Measurements from ENCODE around the gene NID1.
A peak's percentile ranks its signal among the peaks of the same experiment; 100 is the strongest.

The NID1 gene

DNA sequence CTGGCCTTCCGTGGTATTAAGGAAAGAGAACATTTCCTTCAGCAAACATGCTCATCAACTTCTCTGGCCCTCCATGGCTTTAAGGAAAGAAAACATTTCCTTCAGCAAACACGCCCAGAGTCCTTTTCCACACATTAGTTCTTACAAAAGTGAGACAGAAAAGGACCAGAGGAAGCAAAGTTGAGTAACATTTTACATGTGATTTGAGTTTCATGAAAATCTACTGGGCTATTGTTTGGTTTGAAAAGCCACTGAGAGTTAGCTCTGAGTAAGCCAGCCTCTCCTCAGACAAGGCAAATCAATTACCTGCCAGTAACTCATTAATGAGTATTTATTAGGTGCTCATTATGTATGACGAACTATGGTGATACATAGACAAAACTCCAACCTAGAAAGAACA, 78.0 kb downstream of the NID1 start:
- peak; percentile 18 for DNase-seq (ENCODE audit: low read depth)
- H3K4me3 ChIP-seq (ENCODE audit: low read depth, low read length) = no peak overlapping the region
- TF ChIP-seq, protein P1, sequence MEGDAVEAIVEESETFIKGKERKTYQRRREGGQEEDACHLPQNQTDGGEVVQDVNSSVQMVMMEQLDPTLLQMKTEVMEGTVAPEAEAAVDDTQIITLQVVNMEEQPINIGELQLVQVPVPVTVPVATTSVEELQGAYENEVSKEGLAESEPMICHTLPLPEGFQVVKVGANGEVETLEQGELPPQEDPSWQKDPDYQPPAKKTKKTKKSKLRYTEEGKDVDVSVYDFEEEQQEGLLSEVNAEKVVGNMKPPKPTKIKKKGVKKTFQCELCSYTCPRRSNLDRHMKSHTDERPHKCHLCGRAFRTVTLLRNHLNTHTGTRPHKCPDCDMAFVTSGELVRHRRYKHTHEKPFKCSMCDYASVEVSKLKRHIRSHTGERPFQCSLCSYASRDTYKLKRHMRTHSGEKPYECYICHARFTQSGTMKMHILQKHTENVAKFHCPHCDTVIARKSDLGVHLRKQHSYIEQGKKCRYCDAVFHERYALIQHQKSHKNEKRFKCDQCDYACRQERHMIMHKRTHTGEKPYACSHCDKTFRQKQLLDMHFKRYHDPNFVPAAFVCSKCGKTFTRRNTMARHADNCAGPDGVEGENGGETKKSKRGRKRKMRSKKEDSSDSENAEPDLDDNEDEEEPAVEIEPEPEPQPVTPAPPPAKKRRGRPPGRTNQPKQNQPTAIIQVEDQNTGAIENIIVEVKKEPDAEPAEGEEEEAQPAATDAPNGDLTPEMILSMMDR (IDR thresholded peaks at IDR 0.05; ENCODE audit: insufficient read depth, low read depth, low read length, missing control alignments) = no peak

DNA sequence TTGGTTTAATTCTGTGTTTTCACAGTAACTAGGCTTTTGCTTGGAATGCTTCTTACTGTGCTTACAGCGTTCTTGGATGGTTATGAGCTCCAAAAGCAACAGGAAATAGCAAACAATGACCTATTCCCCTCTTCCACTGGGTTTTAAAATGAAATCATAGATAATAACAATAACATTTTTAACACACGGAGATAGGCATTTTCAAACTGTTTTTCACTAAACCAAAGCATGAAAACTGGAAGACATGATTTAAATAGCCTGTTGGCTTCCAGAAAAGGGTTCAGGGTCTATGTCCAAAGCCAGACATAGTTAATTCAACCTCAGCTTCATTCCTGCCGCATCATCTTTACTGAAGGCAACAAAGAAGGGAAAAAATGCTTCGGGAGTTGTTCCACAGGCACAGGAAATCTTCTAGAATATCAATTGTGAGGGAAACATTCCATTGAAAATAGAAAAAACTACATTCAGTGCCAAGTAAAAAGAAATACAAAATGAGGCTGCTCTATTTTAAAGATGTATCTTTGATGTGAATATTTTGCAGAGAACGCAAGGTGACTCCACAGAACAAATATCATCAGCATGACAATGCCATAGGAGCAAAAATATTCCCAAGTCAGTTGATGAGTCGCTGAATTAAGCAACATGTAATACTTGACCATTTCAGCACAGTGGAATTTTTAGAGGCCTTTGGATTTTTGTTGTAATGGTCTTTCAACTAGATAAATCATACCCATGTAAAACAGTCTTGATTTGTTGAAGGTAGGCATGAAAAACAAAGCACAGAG, 80.7 kb downstream of the NID1 start:
- TF ChIP-seq, protein P1 (IDR thresholded peaks at IDR 0.05; ENCODE audit: insufficient read depth, low read depth, low read length, missing control alignments) = no peak
- H3K4me3 ChIP-seq (ENCODE audit: low read depth, low read length) = no peak overlapping the region
- no peak for DNase-seq (ENCODE audit: low read depth)

DNA sequence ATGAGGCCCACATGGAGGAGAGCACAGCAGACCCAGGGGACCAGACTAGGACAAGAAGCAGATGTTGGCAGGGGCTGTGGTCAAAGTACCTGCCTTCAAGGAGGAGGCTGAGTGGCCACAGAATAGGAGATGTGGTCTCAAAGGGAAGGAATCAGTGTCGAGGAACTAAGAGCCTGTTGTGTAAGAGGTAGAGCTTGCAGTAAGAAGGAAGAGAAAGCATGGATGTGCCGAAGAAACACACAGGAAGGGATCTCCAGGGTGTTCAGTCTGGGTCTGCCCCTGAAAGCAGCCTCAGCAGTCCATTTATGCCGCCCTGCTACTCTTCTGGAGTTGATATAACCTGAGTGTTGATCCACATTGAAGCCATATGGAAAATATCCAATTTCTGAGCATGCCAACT, 83.9 kb downstream of the NID1 start:
- TF ChIP-seq, protein P1 (IDR thresholded peaks at IDR 0.05; ENCODE audit: insufficient read depth, low read depth, low read length, missing control alignments) = no peak
- H3K4me3 ChIP-seq (ENCODE audit: low read depth, low read length) = no peak overlapping the region
- no peak for DNase-seq (ENCODE audit: low read depth)

DNA sequence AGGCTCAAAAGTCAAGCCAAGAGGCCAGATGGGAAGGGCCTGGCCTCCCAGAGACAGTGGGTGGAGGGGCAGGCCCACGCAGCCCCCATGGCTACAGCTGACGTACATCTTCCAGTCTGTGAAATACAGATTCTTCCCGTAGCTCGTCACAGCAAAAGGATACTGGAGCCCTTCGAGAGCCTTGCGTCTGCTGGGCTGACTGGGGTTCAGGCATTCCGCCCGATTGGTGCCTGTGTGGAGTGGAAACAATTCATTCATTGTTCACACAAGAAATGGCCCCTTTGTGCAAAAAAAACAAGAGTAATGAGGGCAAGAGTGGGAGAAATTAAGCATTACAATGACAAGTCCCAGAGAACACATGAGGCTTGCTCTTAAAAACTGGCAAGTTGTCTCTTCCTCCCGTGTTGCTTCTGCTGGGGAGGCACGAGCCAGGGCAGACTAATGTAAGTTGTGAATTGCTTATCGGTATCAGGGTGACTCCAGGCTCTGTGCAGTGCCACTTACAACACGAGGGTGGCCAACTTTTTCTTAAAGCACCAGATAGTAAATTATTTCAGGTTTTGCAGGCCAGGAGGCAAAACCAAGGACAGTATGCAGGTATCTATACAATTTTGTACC, 85.1 kb downstream of the NID1 start:
- no peak overlapping the region for H3K4me3 ChIP-seq (ENCODE audit: low read depth, low read length)
- no peak for DNase-seq (ENCODE audit: low read depth)
- TF ChIP-seq, protein P1 (IDR thresholded peaks at IDR 0.05; ENCODE audit: insufficient read depth, low read depth, low read length, missing control alignments) = no peak

DNA sequence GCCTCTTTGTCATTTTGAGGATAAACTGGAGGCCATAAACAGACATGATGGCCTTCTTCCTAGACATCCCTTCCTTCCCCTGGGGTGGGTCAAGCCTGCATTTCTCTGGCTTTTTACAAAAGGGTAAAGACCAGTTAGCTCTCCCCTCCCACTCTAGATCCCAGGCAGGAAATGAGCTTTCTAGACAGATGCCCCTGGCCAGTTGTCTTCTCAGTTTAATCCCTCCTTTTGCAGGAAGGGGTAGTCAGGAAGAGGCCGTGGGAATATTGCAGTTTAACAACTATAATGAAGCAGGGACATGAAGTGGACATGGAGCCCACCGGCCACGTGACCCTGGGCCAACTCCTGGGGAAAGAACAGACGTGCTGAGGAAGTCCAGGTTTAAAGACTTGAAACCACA, 85.7 kb downstream of the NID1 start:
- TF ChIP-seq, protein P1 (IDR thresholded peaks at IDR 0.05; ENCODE audit: insufficient read depth, low read depth, low read length, missing control alignments) = no peak
- no peak overlapping the region for H3K4me3 ChIP-seq (ENCODE audit: low read depth, low read length)
- no peak for DNase-seq (ENCODE audit: low read depth)

DNA sequence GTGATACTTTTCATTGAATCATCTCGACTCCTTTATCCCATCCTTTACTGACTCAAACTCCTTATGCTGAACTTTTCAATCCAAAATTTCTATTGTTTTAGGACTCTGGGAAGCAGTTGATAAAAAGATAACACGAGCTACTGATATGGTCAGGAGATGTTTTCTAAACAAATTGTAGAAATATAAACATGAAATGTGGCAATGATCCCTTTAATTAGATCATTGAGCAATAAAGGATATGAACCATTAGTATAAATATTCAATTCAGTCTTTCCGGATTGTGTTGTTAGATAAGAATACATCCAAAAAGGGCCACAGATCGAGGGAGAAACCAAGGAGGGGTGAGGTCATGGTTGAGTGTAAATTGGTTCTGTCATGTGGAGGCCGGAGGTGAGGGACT, 88.4 kb downstream of the NID1 start:
- TF ChIP-seq, protein P1 (IDR thresholded peaks at IDR 0.05; ENCODE audit: insufficient read depth, low read depth, low read length, missing control alignments) = no peak
- no peak for DNase-seq (ENCODE audit: low read depth)
- H3K4me3 ChIP-seq (ENCODE audit: low read depth, low read length) = no peak overlapping the region

All from GM12865 (cell line).